Measurements from ENCODE around the gene FEV.
A peak's percentile ranks its signal among the peaks of the same experiment; 100 is the strongest.

Gene FEV

DNA sequence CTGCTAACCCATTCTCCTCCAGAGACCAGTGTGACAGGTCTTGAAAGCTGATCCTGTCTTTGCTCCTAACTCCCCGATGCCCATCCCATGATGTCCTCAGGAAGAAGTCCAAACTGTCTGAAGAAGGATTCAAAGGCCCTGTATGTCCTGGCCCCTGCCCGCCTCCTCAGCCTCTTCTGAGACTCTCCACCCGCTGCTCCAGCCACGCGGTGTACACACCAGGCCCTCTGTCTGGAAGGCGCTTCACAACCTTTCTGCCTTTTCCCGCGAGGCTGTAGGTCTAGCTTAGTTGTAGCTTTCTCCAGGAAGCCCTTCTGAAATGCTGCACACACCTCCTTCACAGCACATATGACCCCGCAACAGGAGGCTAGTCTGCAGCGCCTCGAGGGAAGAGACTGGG is 31.7 kb upstream of the FEV start:
- no peak for DNase-seq

DNA sequence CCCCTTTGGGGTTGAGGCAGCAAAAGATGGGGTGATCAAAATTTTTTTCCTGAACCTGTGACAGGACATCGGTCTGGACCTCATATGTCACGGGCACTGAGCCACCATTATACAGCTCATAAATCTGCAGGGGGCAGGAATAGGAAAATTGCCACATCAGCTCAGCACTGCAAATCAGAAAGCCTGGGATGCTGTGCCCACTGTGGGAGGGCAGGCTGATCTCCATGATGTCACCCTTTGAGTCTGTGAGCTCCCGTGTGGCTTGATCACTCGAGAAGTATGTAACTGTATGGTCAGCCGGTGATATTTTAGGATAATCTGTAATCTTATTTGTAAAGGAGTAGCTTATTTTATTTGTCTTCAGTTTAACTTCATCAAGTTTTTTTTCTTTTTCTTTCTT is 25.9 kb upstream of the FEV start:
- DNase-seq, result no peak

DNA sequence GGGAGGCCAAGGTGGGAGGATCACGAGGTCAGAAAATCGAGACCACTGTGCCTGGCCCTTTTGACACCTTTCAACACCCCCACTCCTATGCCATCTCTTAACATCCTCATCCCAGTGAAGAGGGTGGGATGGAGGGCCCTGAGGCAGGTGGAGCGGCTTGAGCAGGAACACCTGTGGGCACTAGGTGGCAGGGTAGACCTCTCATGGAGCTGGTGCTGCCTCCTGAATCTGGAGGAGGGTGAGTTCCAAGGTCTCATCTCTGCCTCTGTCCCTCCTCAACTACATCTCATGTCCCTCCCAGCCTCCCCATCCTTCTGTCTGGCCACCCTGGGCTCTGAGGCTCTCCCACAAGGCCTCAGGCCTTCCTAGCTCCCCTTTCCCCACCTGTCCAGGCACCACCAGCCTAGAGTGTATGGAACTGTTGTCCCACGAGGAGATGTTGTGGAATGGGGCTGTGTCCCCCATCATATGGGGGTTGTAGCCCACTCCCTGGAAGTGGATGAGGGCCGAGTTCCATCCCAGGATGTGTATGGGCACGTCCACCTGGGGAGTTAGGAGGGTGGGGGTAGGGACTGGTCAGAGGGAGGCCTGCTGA is 25.3 kb upstream of the FEV start:
- no peak for DNase-seq

DNA sequence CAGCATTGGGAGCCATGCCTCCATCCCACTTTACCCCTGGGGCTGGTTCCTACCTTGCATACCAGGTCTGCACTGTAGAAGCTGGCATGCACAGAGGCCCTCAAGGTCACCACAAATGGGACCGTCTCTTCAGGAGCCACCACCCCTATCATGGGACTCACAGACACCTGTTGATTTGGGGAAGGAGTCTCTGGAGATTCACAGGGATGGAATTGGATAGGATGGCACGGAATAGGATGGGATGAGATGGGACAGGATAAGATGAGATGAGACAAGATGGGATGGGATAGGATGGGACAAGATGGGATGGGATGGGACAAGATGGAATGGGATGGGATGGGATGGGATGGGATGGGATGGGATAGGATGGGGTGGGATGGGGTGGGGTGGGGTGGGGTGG is 24.3 kb upstream of the FEV start:
- DNase-seq, result no peak

DNA sequence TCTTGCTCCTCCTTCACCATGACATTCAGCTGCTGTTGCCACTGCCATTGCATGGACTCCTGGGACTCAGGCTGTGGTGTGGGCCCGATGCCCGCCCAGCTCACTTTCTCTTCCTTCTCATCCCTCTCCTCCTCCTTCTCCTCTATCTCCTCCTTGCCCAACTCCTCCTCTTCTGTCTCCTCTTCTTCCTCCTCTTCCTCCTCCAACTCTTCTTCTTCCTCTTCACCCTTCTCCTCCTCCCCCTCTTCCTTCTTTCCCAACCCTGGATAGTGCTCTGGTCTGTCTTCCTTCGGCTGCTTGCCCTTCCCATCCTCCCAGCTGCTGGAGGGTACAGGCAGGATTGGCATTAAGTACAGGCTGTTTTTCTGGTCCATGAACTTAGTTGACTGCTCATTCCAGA is 19.0 kb upstream of the FEV start:
- DNase-seq, result no peak

DNA sequence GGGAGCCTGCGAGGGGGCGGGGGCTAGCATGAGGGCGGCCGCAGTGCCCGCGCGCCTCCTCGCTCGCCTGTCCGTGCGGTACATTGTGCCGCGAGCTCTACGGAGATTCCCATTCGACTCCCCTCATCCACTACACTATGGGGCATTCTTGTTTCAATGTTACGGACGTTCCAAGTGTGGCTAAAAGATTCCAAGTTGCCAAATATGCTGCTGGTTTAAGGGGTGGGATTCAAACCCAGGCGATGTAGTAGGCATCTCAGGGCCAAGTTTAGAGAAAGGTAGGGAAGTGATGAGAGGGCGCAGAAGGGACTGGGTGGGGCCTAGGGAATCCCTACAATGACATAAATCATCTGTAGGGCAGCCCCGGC is 18.3 kb upstream of the FEV start:
- DNase-seq, result no peak

DNA sequence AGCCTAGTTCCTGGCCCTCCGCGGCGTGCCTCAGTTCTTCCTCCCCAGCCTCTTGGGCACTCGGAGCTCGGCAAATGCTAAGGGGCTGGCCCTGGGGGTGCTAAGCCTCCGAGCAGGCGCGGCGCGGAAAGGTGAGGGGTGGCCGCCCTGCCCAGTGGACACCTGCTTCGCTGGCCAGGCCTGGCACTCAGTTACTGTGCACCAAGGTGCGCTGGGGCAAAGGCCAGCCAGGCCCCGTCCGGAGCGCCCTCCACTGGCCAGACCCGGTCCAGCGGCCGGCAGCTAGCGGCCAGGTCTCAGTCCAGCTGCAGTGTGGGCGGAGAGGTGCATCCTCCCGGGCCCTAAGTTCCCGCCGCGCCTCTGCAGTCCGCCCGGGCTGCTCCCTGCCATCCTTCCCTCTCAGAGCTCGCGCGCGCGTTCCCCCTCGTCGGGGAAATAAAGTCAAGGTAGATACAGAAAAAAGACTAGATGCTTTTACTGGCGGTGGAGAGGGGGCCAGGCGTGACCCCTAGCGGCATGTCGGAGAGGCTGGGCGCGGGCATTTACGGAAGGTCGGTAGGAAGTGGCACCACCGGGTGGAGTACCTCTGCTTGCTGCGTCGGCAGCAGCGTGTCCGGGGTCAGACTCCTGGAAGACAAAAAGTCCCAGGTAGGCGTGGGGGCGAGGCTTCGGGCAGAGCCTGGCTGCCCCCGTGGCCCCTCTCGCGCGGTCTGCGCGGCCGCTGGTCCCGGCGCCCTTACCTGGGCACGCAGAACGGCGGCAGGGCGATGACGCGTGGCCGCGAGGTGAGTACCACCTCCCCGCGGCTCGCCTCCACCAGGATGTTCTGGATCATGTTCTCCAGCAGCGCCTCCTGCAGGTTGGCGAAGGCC is 17.6 kb upstream of the FEV start:
- DNase-seq, result no peak

DNA sequence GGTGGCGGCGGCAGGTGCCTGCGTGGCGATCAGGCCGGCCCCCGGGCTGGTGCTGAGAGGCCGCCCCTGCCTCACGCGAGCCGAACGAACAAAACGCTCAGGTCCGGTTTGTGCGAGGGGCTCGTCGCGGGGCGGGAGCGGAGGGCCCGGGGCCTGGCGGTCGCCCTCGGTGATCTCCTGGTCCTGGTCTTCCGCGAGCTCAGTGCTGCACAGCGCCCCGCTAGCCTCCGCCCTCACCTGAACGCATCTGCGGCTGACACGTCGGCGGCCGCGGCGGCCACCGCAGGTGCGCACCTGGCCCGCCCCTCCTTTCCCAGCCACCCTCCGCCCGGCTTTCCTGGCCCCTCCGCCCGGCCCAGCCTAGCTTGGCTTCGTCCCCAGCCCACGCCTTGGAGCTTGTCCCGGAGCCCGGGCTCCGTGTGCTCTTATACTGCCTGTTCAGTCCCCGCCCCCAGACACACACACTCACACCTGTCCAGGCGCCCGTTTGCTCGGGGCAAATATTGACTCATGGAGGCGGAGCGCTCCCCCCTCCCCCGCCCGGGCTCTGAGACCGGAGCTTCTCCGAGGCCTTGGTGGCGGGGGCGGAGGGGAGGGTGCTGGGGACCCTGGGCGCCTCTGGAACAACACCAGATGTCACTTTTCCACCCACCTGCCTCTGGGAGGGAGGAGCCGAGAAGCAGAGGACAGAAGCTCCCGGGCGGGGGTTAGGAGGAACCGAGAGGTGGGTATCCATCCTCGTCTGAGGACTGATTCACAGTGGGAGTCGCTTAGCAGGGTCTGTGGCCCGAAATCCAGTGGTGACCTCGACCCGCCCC is 16.8 kb upstream of the FEV start:
- no peak for DNase-seq

DNA sequence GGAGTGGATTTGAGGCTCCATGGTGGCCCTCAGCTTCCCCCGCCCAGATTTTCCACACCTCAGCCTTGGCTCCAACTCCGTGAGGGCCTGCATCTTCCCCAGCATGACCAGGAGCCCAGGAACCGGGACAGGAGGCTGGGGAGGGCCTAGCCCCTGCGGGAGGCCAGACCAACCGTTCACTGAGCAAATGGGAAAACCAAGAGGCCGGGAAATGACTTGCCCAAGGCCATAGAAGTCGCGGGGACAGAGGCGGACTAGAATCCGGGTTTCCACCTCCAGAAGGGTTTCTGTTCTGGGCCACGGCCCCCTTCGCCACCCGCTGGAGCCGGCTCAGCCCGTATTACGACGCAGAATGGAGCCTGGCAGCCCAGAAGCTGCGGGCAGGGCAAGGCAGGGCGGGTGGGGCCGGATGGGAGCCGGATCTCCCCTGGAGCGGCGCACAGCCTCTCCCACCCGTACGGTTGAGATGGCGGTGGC is 16.2 kb upstream of the FEV start:
- no peak for DNase-seq

DNA sequence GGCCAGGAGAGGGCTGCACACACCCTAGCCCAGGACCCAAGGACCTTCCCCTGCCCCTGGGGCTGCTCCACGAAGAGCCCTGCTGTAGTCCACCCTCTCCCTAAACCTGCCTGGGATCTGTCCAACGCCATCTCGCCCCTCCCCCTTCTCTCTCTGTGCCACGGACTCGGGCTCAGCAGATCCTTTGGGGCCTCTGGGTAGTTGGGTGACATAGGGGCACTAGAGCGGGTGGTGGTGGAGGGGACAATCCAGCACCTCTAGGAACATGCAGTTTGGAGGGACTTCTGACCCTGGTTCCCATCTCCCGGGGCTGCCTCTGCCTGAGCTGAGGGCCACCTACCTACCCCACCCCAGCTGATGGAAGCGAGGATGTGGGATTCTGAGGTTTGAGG is 15.6 kb upstream of the FEV start:
- DNase-seq, result no peak

DNA sequence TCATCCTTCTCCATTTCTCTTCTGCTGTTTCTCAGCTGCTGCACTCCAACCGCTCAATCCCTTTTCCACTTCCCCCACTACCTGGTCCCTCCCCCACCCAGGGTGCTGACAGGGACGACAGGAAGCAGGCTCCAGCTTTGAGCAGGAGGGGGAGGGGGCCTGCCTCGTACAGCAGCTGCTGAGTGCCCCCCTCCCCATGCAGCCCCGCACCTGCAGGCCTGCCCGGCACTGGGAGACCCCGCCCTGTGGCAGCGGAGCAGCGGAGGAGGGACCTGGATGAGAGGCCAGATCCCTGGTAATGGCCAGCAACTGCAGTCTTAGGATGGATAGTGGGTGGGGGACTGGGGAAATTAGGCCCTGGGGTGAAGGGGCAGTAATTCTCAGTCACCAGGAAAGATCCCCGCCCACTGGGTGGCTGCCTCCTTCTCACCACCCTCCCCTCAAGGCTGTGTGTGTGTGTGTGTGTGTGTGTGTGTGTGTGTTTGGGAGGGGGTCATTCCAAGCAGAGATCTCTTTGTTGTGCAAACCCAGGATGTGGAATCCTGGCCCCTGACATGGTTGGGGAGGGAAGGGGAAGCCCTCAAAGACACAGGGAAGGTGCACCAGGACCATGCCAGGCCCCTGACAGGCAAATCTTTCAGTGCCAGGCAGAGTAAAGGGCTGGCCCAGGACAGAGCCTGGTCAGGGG is 15.0 kb upstream of the FEV start:
- DNase-seq, result no peak

DNA sequence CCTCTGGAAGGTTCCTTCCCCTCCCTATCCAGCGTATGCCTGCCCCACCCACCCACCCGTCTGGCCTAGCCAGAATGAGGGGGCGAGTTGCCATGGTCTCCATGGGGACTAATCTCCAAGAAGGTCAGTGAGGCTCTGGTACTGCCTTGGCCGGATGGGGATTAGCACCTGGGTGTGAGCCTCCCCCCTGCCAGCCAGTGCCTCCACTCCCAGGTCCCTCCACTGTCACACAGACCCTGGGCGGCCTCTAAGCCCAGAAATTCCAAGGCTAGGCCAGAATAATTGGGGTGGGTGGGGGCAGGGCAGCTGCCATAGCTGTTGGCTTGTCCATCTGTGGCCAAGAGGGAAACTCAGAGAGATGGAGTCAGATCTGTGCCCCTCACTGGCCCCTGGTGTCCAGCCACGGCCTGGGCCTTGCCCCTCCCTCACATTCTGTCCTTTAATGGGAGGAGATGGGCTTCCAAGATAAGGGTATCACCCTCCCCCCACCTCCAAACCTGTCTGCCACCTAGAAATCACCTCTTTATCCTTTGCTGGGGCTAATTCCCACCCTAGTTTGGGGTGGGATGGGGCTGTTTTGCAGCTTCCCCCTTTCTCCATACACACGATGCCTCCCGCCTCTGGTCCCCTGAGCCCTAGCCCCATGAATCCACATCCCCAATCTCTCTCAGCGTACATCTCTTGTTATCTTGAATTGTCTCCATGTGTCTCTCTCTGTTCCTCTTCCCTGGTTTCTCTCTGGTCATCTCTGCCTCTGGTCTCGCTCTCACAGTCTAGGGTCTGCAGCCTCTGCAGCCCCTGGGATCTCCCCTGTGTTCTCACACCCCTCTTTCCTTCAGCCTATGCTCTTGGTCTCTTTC is 14.3 kb upstream of the FEV start:
- DNase-seq, result no peak

DNA sequence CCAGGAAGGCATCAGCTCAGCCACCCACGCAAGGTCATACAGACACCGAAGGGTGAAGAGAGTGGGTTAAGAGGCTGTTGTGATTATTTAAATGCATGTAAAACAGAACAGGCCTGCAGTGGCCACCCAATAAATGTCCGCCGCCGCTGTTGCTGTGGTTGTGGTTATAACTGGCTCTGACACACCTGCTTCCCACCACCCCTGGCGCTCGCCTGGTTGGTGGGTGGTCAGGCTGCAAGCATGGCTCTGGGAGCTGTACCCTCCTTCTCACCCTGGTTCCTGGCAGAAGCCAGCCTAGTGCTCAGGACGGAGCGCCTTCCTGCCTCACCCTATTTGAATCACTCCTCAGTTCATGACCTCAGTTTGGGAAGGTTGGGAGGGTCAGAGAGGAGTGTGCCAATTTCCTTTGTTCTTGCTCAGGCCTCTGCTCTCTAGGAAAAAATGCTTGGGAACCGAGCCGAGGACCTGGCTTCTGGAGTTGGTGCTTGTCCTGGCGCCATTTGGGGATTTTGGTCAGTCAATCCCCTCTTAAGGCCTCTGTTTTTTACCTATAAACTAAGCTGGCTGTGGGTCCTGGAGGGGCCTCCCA is 13.5 kb upstream of the FEV start:
- DNase-seq, result no peak

DNA sequence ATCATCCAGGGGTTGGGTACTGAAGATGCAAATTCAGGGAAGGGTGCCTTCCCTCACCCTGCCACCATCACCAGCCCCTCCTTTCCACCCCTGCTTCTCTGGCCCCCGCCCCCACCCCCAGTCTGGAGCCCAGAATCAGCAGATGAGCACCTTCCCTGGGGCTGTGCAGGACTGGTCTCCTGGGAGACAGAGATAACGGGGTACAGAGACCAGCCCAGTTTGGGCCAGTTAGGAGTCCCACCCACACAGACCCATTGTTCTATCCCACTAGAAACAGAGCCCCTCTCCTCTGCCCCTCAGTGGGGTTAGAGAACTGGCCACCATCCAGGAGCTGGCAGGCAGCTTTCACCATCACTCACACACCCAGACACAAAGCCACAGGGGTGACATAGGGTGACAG is 12.7 kb upstream of the FEV start:
- DNase-seq, result no peak

DNA sequence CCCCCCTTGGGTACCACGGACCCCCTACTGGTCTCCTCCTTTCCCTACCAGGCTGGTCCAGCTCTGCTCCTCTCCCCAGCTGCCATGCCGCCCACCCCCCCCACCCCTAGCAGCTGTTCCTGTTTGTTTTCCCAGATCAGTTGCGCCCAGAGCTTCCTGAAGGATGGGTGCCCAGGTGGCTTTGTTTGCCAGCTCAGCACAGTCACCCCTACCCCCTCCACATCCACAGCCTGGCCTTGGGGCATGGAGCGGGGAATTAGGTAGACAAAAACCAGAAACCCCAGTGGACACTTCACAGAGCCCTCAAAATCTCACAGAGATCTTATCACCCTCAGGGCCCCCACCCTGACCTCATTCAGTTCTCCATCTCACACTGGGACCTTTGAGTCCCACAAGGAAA is 12.0 kb upstream of the FEV start:
- DNase-seq, result no peak

DNA sequence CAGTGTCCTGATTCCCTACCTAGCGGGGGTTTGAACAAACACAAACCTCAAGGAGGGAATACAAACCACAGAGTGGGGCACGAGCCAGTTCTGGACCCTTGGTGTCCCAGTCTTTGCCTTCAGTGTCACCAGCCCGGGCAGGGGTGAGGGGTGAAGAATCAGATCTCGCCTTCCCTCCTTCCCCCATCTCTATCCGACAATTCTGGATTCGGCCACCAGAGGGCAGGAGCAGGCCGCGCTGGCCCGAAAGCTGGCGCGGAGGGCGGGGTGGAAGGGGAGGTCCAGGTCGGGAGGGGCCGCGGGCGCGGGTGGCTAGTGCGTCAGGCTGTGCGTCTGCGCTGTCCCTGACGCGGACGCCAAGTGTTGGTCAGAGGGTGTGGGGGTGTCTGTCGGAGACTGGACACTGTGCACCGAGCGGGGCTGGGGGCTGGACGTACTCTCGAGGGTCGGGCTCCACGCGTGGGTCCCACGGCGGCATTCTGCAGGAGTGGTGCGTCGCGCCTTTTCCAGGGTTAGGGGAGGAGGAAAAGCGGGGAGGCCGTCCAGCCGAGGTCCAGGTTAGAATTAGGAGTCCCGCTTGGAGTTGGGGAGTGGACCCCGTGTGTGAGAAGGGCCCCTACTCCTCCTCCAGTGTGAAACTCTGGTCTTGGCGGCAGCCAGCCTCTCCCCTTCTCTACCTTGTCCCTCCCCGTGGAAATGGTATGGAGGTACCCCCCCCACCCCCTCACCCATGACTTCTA is 11.2 kb upstream of the FEV start:
- DNase-seq, result peak; percentile 95

DNA sequence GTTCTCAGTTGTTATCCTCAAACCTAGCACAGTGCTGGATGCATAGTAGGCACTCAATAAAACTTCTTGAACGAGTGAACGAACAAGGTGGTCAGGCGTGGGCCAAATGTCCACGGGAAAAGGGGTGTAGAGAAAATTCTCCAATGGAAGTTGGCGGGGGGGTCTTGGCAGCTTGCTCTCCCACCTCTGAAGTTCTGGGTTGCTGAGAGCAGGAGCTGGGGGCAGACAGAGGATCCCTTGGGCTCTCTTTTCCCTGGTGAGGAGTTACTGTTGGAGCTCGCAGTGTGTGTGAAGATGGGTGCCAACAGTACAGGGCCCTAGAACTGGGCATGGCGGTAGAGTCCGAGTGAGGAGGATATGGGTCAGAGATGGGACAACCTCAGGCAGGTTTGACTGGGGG is 10.6 kb upstream of the FEV start:
- no peak for DNase-seq

DNA sequence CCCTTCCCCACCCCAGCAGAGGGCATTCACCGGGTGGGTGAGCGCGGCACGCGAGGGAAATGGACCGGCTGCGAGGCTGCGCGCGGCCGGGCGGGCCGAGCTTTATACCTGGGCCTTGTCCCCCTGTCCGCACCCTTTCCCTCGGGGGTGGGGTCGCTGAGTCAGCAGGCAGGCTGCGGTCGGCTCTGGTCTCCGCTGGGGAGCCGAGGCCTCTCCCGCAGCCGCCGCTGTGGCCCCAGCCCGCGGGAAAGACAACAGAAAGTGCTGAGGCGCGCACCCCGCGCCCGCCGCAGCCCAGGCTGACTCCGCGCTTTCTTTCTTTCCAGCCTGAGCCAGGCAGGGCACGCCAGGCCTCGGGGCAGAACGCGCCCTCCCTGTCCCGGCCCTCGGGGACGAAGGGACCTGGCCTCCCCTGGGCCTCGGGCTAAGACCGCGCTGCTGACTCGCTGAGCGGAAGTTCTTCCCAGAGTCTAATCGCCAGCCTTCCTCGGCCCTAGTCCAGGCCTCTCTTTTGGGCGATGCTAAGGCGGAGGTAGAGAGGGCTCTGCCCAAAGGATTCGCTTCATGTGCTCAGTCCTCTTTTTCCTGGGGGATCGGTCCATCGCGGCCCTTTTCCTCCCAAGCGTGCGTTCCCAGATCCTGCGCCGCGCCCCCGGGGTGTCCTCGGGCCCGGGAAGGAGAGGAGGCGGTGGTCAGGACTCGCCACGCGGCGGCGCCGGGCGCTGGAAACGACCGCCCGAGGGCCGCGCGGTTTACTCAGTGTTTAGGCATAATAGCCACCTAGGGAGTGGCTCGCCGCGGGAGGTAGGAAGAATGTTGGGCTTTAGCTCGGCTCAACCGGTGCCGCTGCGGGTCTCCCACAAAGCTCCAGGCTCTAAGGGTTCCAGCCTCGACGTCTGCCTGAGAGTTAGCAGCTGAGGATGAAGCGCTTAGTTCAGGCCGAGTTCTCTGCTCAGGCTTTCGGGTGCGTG is 8.6 kb upstream of the FEV start, which contains the start of gene CRYBA2:
CRYBA2 (minus strand) TSS at position 78 of the 971 bp plus-strand sequence. CDS start 246 bp downstream, outside the sequence.
- DNase-seq, result no peak

DNA sequence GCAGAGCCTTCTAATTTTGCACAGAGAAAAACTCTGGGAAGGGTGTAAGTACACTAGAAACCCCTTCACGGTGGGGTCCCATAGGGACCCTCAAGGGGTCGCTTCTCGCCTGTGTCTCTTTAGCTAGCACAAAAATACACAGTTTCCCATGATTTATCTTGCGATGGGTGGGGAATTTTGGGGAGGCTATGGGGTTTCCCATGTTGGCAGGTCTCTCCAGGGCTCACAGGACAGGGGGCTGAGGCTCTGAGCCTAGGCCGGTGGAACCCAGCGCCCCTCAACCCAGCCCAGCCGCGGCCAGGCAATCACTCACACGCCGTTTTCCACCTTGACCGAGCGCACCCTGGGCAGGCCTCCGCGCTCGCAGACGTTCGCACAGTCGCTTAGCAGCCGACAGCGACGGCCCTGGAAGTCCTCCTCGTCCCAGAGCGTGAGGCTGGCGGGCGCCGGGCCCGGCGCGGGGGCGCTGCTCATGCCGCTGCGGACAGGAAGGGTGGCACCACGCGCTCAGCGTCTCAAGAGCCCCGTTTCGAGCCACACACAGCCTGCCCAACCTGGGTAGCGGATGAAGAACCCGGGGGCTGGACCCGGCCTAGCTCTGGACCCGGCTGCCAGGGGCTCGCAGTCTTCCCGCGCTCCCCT is 7.8 kb upstream of the FEV start:
- no peak for DNase-seq

All from activated CD8-positive, alpha-beta memory T cell treated with anti-CD3 and anti-CD28 coated beads for 24 hours (primary cell).